H7 (cell line): ENCODE measurements around the gene PRR20B. TPM values are rescaled to one million over a fixed set of nuclear protein-coding genes. Genes with fewer than 3 reads are reported as not detected.
"Not testable (repeated sequence)": the region's sequence is repeated elsewhere in the genome, so short reads cannot be mapped to it uniquely, and the experiment has no call there.

Experiments
- DNase-seq: peaks from one replicate; pipeline ENCODE4 v3.0.0; 2012
- H3K27me3 ChIP-seq: 2 replicates; pipeline ENCODE4 v1.6.0; 2011; ENCODE audit warnings: mild to moderate bottlenecking, low read length; ENCODE audit not compliant: control insufficient read depth, insufficient read depth
- H3K36me3 ChIP-seq: replicated peaks from 2 replicates; pipeline ENCODE4 v1.5.1; 2011; ENCODE audit warnings: low read length; ENCODE audit not compliant: control insufficient read depth, insufficient read depth
- H3K4me3 ChIP-seq: 2 replicates; pipeline ENCODE4 v1.5.1; 2011; ENCODE audit warnings: low read depth, mild to moderate bottlenecking, control low read depth, low read length, moderate library complexity; ENCODE audit not compliant: insufficient read depth
- total RNA-seq: library from RNA; depleted of rRNA; stranded (reverse); fragments of >200 nt; shearing (Covaris generic); gene quantifications from 2 replicates; pipeline ENCODE4 v1.2.3, GENCODE V29; 2014; rRNA removed

PRR20B gene
- total RNA-seq, result not detected in 2 replicates

- not testable (repeated sequence) for H3K27me3 ChIP-seq, H3K36me3 ChIP-seq, DNase-seq, H3K4me3 ChIP-seq
These were observed at the start of gene PRR20B for GRCh38 chr13:57147188-57147587. Gene PRR20B, plus strand, starts transcription at chr13:57147488. Its CDS starts 387 bp downstream, at chr13:57147875.

GRCh38 chr13:57114945-57115344, 32.3 kb upstream of the PRR20B start:
- Histone ChIP-seq H3K36me3 (no peaks in the 10 kb centered on the region), H3K27me3 (no peaks in the 10 kb centered on the region), H3K4me3 (no peak overlapping the region)
- DNase-seq, result no peak

DNA sequence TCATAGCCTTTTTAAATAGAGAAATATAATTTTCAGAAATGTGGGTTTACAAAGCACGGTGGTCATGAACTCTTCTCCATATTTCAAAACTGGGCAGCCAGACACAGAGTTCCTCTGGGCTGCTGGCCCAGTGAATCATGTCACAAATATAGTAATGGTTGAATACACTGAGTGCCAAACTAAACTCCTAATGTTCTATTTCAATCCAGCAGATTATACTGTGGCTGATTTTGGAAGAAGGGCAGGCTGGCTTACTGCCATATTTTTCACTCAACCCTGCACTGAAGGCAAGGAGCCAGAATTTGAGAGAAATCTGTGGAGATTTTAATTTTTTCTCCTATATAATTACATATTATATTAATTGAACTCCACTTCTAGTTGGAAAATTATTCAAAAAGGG, 23.6 kb upstream of the PRR20B start:
- no peak for DNase-seq
- Histone ChIP-seq H3K4me3 (no peak overlapping the region), H3K36me3 (no peaks in the 10 kb centered on the region), H3K27me3 (no peaks in the 10 kb centered on the region)

DNA sequence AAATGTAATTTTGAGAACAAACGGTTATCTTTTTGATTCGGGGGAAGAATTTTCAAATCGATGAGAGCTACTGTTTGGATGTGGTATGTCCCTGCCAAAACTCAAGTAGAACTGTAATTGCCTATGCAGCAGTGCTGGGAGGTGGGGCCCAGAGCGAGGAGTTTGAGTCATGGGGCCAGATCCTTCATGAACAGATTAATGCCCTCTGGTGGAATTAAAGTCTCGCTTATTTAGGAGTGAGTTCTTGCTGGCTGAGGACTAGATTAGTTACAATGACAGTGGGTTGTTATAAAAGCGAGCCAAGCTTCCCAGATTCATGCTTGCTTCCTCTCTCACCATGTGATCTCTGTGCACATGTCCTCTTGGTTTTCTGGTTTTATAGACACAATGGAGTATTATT, 18.4 kb upstream of the PRR20B start:
- no peak overlapping the region for H3K4me3 ChIP-seq
- DNase-seq, result peak; percentile 31
- H3K36me3 ChIP-seq, result no peaks in the 10 kb centered on the region
- no peaks in the 10 kb centered on the region for H3K27me3 ChIP-seq

GRCh38 chr13:57136093-57136492, 11.2 kb upstream of the PRR20B start:
- H3K36me3 ChIP-seq, result no peaks in the 10 kb centered on the region
- H3K27me3 ChIP-seq, result no peaks in the 10 kb centered on the region
- DNase-seq, result no peak
- H3K4me3 ChIP-seq, result no peak overlapping the region

DNA sequence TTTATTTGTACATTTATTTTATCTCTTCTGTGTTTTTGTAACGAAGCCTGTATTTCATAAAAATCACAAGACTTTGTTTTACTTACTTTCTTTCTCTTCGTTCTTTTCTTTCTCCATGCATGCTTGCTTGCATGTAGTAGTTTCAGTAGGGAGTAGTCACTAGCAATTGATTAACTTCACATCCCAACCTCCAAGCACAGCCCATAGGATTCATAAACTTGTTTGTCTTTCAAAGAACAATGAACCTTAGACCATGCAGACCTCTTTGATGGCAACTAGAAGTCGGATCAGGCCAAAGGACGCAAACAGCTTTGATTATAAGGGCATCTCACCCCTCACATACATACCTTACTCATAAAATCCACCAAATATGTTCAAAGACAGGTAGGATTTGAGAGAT, 9.7 kb upstream of the PRR20B start:
- no peak for DNase-seq
- H3K27me3 ChIP-seq, result no peaks in the 10 kb centered on the region
- no peak overlapping the region for H3K4me3 ChIP-seq
- no peaks in the 10 kb centered on the region for H3K36me3 ChIP-seq

- H3K36me3 ChIP-seq, result no peaks in the 10 kb centered on the region
- H3K4me3 ChIP-seq, result no peak overlapping the region
- no peaks in the 10 kb centered on the region for H3K27me3 ChIP-seq
- DNase-seq, result no peak
These were observed 8.3 kb upstream of the PRR20B start for GRCh38 chr13:57138988-57139387.

GRCh38 chr13:57139781-57140180, 7.5 kb upstream of the PRR20B start:
- H3K4me3 ChIP-seq, H3K36me3 ChIP-seq, H3K27me3 ChIP-seq, DNase-seq: not testable (repeated sequence)

GRCh38 chr13:57140235-57140968, 6.9 kb upstream of the PRR20B start, which contains the start of gene PRR20A:
Gene PRR20A, plus strand, starts transcription at chr13:57140918. Its CDS starts 387 bp downstream, at chr13:57141305.
- not testable (repeated sequence) for H3K4me3 ChIP-seq, H3K27me3 ChIP-seq, DNase-seq, H3K36me3 ChIP-seq

GRCh38 chr13:57148106-57148505, 818 bp downstream of the PRR20B start:
- H3K36me3 ChIP-seq, DNase-seq, H3K4me3 ChIP-seq, H3K27me3 ChIP-seq: not testable (repeated sequence)

DNA sequence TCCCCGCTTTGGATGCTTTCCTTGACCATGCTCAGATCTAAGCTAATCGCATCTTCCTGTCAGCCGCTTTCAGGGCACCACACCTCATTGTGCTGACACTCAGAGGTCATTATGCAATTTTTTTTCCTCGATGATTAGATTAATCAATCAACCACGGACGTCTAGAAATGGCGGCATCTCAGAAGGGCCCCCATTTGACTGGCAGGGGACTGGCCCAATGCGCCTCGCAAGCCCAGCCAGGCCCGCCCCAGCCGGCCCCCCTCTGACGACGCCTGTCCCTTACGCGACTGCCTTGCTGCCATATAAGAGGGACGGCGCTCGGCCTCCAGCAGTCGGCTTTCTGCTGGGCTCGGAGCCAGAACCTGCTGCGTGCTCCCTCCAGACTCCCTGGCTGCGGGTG, 6.5 kb downstream of the PRR20B start, which contains the start of gene PRR20C:
Gene PRR20C (plus strand): TSS at position 301 of the 400 bp plus-strand sequence. CDS start 387 bp downstream, outside the sequence.
- not testable (repeated sequence) for H3K27me3 ChIP-seq, H3K4me3 ChIP-seq, H3K36me3 ChIP-seq, DNase-seq

GRCh38 chr13:57160332-57160731, 13.0 kb downstream of the PRR20B start, which contains the start of gene PRR20D:
Gene PRR20D, plus strand, starts transcription at chr13:57160632. Its CDS starts 387 bp downstream, at chr13:57161019.
- not testable (repeated sequence) for H3K27me3 ChIP-seq, H3K4me3 ChIP-seq, H3K36me3 ChIP-seq, DNase-seq

DNA sequence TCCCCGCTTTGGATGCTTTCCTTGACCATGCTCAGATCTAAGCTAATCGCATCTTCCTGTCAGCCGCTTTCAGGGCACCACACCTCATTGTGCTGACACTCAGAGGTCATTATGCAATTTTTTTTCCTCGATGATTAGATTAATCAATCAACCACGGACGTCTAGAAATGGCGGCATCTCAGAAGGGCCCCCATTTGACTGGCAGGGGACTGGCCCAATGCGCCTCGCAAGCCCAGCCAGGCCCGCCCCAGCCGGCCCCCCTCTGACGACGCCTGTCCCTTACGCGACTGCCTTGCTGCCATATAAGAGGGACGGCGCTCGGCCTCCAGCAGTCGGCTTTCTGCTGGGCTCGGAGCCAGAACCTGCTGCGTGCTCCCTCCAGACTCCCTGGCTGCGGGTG, 19.6 kb downstream of the PRR20B start, which contains the start of gene PRR20E:
Gene PRR20E (plus strand): TSS at position 301 of the 400 bp plus-strand sequence. CDS start 387 bp downstream, outside the sequence.
- not testable (repeated sequence) for H3K27me3 ChIP-seq, H3K4me3 ChIP-seq, DNase-seq, H3K36me3 ChIP-seq

GRCh38 chr13:57191667-57192066, 44.4 kb downstream of the PRR20B start:
- H3K4me3 ChIP-seq, result no peak overlapping the region
- H3K27me3 ChIP-seq, result no peaks in the 10 kb centered on the region
- no peak for DNase-seq
- H3K36me3 ChIP-seq, result no peaks in the 10 kb centered on the region
